Endothelial cell of umbilical vein (primary cell): ENCODE results near the gene C2CD5. TPM values are rescaled to one million over a fixed set of nuclear protein-coding genes. Genes with fewer than 3 reads are reported as not detected.

Experiments used
- BruUV-seq: library from RNA; stranded (reverse); fragments of 400-500 nt; replicated peaks from 2 replicates; lab custom pipeline; 2021; lab: Mats Ljungman, UMichigan
- CTCF ChIA-PET: fragments of 300-600, 350-600 bp; sonication (Branson Sonifier 250); formaldehyde crosslinking; loops from one replicate; lab custom pipeline; 2021; ENCODE audit warnings: antibody characterized with exemption, inconsistent platforms; lab: Charles Lee
- POLR2A ChIA-PET: fragments of 300-600, 350-600 bp; sonication (Branson Sonifier 250); formaldehyde crosslinking; loops from one replicate; lab custom pipeline; 2021; ENCODE audit warnings: antibody characterized with exemption, inconsistent platforms; lab: Charles Lee
- DNase-seq: peaks from one replicate; pipeline ENCODE4 v3.0.0-alpha.2; 2011; ENCODE audit warnings: low read depth, low spot score
- FAIRE-seq: peaks from 2 replicates; lab custom pipeline; 2011; peaks lifted over from hg19 to GRCh38; lab: Jason Lieb, UNC
- H2AFZ ChIP-seq: 2 replicates; pipeline ENCODE4 v1.6.0; 2012; ENCODE audit warnings: low read depth, low read length, control low read depth, inconsistent platforms
- H3K27ac ChIP-seq: 2 replicates; pipeline ENCODE4 v1.5.1; 2011; ENCODE audit warnings: low read depth, mild to moderate bottlenecking, control low read depth, low read length, moderate library complexity; ENCODE audit not compliant: insufficient read depth
- H3K27me3 ChIP-seq, 2 experiments: 2 replicates each; pipeline versions ENCODE4 v1.6.0 to v1.6.1; 2011; ENCODE audit warnings: low read length in 2 of 2, mixed read lengths in 1 of 2; ENCODE audit not compliant: control insufficient read depth in 2 of 2, insufficient read depth in 2 of 2
- H3K36me3 ChIP-seq, 2 experiments: 2 replicates in 1 of 2; 3 replicates in 1 of 2; pipeline ENCODE4 v1.5.1; 2011; ENCODE audit warnings: low read length in 2 of 2, mild to moderate bottlenecking in 1 of 2, moderate library complexity in 1 of 2; ENCODE audit not compliant: control insufficient read depth in 2 of 2, insufficient read depth in 2 of 2; ENCODE audit errors: extremely low read depth in 1 of 2
- H3K4me1 ChIP-seq: 3 replicates; pipeline ENCODE4 v1.5.1; 2011; ENCODE audit warnings: mild to moderate bottlenecking, low read length; ENCODE audit not compliant: control insufficient read depth, insufficient read depth; ENCODE audit errors: extremely low read depth
- H3K4me2 ChIP-seq: 2 replicates; pipeline ENCODE4 v1.6.1; 2011; ENCODE audit warnings: low read length, control low read depth, mixed read lengths; ENCODE audit not compliant: insufficient read depth
- H3K4me3 ChIP-seq, 3 experiments: fragments of 200-600 bp in 1 of 3; sonication (generic), shearing (Covaris generic) in 1 of 3; replicated peaks in 1 of 3; 2 replicates each; pipeline ENCODE4 v1.5.1; 2011 to 2016; ENCODE audit warnings: control low read depth in 3 of 3, low read length in 3 of 3, mild to moderate bottlenecking in 2 of 3, inconsistent platforms in 1 of 3, low read depth in 1 of 3, moderate library complexity in 1 of 3; ENCODE audit not compliant: insufficient read depth in 1 of 3
- H3K79me2 ChIP-seq: 2 replicates; pipeline ENCODE4 v1.6.0; 2012; ENCODE audit warnings: low read length, inconsistent platforms; ENCODE audit not compliant: control insufficient read depth, insufficient read depth
- H3K9ac ChIP-seq: replicated peaks from 2 replicates; pipeline ENCODE3; 2011; ENCODE audit warnings: low read length, control low read depth; ENCODE audit not compliant: insufficient read depth; ENCODE audit errors: extremely low read depth
- H3K9me1 ChIP-seq: replicated peaks from 3 replicates; pipeline ENCODE4 v1.6.0; 2011; ENCODE audit warnings: mild to moderate bottlenecking, low read length; ENCODE audit not compliant: control insufficient read depth, insufficient read depth; ENCODE audit errors: extremely low read depth
- H3K9me3 ChIP-seq: replicated peaks from 2 replicates; pipeline ENCODE4 v1.5.1; 2012; ENCODE audit warnings: low read length, inconsistent platforms; ENCODE audit not compliant: control insufficient read depth, insufficient read depth
- H4K20me1 ChIP-seq: replicated peaks from 2 replicates; pipeline ENCODE3; 2011; ENCODE audit warnings: mild to moderate bottlenecking, low read length; ENCODE audit not compliant: control insufficient read depth, insufficient read depth; ENCODE audit errors: extremely low read depth
- EZH2 ChIP-seq: IDR thresholded peaks from 2 replicates; pipeline ENCODE4 v1.6.1; 2012; ENCODE audit warnings: borderline replicate concordance, low read depth, mild to moderate bottlenecking, moderate library complexity, low read length, inconsistent platforms; ENCODE audit not compliant: severe bottlenecking
- GATA2 ChIP-seq: IDR thresholded peaks from 2 replicates; pipeline ENCODE4 v1.7.0; 2011; ENCODE audit warnings: low read depth, mild to moderate bottlenecking, moderate library complexity, mixed read lengths, low read length; ENCODE audit not compliant: insufficient read length, insufficient read depth
- JUN ChIP-seq: IDR thresholded peaks from 2 replicates; pipeline ENCODE4 v1.6.1; 2011; ENCODE audit warnings: borderline replicate concordance, low read depth; ENCODE audit not compliant: insufficient read length, insufficient read depth
- MYC ChIP-seq: IDR thresholded peaks from one replicate; pipeline ENCODE4 v1.6.1; 2011; ENCODE audit warnings: mild to moderate bottlenecking, low read depth, low read length
- POLR2A ChIP-seq: IDR thresholded peaks from 2 replicates; pipeline ENCODE4 v1.6.1; 2012; ENCODE audit warnings: low read depth, mild to moderate bottlenecking, control low read depth, low read length
- POLR2AphosphoS5 ChIP-seq: IDR thresholded peaks from 2 replicates; pipeline ENCODE4 v1.6.1; 2012; ENCODE audit warnings: low read depth, mild to moderate bottlenecking, control low read depth, low read length, moderate library complexity; ENCODE audit not compliant: insufficient read depth
- dilution Hi-C: fragments of 300-500 bp; cut with MboI; formaldehyde crosslinking; loops from one replicate; pipeline ENCODE4 v1.15.0; 2019; ENCODE audit warnings: low sequenced_read_pairs; ENCODE audit not compliant: extremely low pct_ligation_motif_present
- intact Hi-C: fragments of 100-400 bp; cut with micrococcal nuclease; formaldehyde crosslinking; loops from one replicate; pipeline ENCODE4 v1.10.0; 2022
- polyA plus RNA-seq, 4 experiments: library from polyadenylated mRNA; depleted of rRNA in 3 of 4; stranded (reverse) in 3 of 4; unstranded in 1 of 4; fragments of >200 nt; gene quantifications; 2 replicates each; pipeline versions ENCODE4 v1.2.1 to v1.2.3, GENCODE V29; 2011 to 2012; ENCODE audit warnings: missing spikeins in 1 of 4
- total RNA-seq: library from RNA; stranded (reverse); gene quantifications from 2 replicates; pipeline ENCODE4 v1.2.3, GENCODE V29; 2021
- TF ChIP-seq, protein P1 (sequence below): IDR thresholded peaks from 2 replicates; pipeline ENCODE4 v1.6.1; 2011; ENCODE audit not compliant: insufficient read depth, insufficient read length
- TF ChIP-seq, protein P2 (sequence below), 2 donors: IDR thresholded peaks; 1 replicate in 1 of 2; 2 replicates in 1 of 2; pipeline ENCODE4 v1.5.1; 2011; ENCODE audit warnings: low read length in 2 of 2, mild to moderate bottlenecking in 2 of 2, moderate library complexity in 2 of 2, control low read depth in 1 of 2, inconsistent platforms in 1 of 2, low read depth in 1 of 2; ENCODE audit not compliant: insufficient read depth in 1 of 2; ENCODE audit errors: extremely low read depth in 1 of 2

Gene C2CD5
- total and polyA plus RNA-seq, 2 donors (not counting 3 experiments of a cell fraction or from before 2014, with no cell fraction given): 12.9 to 32.9 TPM

DNA sequence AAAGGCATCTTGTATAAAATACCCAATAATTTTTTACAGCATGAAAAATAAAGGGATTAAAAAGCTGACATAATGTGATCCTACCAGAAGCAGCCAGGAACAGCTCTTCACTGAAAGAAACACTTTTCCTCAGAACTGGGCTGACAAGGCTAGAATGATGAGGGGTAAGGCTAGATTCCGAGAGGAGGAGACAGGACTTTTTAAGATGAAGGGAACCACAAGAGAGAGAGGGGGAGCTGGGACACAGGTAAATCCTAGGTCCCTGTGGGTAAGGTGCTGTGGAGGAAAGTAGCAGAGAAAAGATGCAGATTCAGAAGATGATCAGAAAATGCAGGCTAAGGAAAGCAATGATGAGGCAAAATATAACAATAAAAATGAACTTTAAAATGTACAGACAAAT, 29.5 kb downstream of the C2CD5 start:
- DNase-seq (no peak), FAIRE-seq (no peak)
- CTCF ChIA-PET: no interaction called here
- intact Hi-C loops: no loop called here
- no peaks in the 10 kb centered on the region for H4K20me1 ChIP-seq
- dilution Hi-C loops: no loop called here
- no peaks in the 10 kb centered on the region for H3K9me3 ChIP-seq
- POLR2A ChIA-PET: no interaction called here
- TF ChIP-seq MYC (no peak), GATA2 (no peak), JUN (no peak), POLR2AphosphoS5 (no peak), POLR2A (no peak), EZH2 (no peak)
- TF ChIP-seq, protein P1, sequence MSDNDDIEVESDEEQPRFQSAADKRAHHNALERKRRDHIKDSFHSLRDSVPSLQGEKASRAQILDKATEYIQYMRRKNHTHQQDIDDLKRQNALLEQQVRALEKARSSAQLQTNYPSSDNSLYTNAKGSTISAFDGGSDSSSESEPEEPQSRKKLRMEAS: no peak
- TF ChIP-seq, protein P2, sequence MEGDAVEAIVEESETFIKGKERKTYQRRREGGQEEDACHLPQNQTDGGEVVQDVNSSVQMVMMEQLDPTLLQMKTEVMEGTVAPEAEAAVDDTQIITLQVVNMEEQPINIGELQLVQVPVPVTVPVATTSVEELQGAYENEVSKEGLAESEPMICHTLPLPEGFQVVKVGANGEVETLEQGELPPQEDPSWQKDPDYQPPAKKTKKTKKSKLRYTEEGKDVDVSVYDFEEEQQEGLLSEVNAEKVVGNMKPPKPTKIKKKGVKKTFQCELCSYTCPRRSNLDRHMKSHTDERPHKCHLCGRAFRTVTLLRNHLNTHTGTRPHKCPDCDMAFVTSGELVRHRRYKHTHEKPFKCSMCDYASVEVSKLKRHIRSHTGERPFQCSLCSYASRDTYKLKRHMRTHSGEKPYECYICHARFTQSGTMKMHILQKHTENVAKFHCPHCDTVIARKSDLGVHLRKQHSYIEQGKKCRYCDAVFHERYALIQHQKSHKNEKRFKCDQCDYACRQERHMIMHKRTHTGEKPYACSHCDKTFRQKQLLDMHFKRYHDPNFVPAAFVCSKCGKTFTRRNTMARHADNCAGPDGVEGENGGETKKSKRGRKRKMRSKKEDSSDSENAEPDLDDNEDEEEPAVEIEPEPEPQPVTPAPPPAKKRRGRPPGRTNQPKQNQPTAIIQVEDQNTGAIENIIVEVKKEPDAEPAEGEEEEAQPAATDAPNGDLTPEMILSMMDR (IDR thresholded peaks at IDR 0.05; ENCODE audit: extremely low read depth in 1 of 2, insufficient read depth in 1 of 2, low read depth in 1 of 2, low read length in 2 of 2): no peak
- no peaks in the 10 kb centered on the region for H3K79me2 ChIP-seq
- H3K9me1 ChIP-seq: no peaks in the 10 kb centered on the region
- no peak overlapping the region for H3K4me2 ChIP-seq
- H3K27me3 ChIP-seq: no peaks in the 10 kb centered on the region
- BruUV-seq: no TSS peak
- no peak overlapping the region for H2AFZ ChIP-seq
- H3K27ac ChIP-seq: no peak overlapping the region
- H3K9ac ChIP-seq: no peak overlapping the region
- H3K4me1 ChIP-seq: peaks cover 8% of the 10 kb centered on the region
- no peaks in the 10 kb centered on the region for H3K36me3 ChIP-seq
- H3K4me3 ChIP-seq: no peak overlapping the region
